Sigmoid colon (tissue), 4 donors: Measurements from ENCODE around the gene GTF2A1L.

Experiments used
- CTCF ChIP-seq, 4 experiments: fragments of 450-650 bp in 3 of 4; fragments of 200-600 bp in 1 of 4; IDR thresholded peaks; one replicate each; pipeline ENCODE4 v1.5.1; 2016 to 2019; ENCODE audit warnings: antibody characterized with exemption in 4 of 4, mild to moderate bottlenecking in 3 of 4, moderate library complexity in 2 of 4
- POLR2AphosphoS5 ChIP-seq, 4 donors: sonication (generic); formaldehyde crosslinking; IDR thresholded peaks; one replicate each; pipeline ENCODE4 v1.6.1; 2017; ENCODE audit warnings: antibody characterized with exemption in 4 of 4

GRCh38 chr2:48673581-48673980 lies 55.9 kb downstream of the GTF2A1L start:
- no peak for TF ChIP-seq CTCF (IDR thresholded peaks at IDR 0.05)
- no peak for TF ChIP-seq POLR2AphosphoS5 (IDR thresholded peaks at IDR 0.05)
